ENCODE results near the gene PFDN2.

DNA sequence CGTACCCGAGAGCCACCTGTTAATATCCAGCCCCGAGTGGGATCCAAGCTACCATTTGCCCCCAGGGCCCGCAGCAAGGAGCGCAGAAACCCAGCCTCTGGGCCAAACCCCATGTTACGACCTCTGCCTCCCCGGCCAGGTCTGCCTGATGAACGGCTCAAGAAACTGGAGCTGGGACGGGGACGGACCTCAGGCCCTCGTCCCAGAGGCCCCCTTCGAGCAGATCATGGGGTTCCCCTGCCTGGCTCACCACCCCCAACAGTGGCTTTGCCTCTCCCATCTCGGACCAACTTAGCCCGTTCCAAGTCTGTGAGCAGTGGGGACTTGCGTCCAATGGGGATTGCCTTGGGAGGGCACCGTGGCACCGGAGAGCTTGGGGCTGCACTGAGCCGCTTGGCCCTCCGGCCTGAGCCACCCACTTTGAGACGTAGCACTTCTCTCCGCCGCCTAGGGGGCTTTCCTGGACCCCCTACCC is 42.9 kb upstream of the PFDN2 start:
- TF ChIP-seq, protein P1, sequence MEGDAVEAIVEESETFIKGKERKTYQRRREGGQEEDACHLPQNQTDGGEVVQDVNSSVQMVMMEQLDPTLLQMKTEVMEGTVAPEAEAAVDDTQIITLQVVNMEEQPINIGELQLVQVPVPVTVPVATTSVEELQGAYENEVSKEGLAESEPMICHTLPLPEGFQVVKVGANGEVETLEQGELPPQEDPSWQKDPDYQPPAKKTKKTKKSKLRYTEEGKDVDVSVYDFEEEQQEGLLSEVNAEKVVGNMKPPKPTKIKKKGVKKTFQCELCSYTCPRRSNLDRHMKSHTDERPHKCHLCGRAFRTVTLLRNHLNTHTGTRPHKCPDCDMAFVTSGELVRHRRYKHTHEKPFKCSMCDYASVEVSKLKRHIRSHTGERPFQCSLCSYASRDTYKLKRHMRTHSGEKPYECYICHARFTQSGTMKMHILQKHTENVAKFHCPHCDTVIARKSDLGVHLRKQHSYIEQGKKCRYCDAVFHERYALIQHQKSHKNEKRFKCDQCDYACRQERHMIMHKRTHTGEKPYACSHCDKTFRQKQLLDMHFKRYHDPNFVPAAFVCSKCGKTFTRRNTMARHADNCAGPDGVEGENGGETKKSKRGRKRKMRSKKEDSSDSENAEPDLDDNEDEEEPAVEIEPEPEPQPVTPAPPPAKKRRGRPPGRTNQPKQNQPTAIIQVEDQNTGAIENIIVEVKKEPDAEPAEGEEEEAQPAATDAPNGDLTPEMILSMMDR (IDR thresholded peaks at IDR 0.05): no peak
- TF ChIP-seq POLR2A (IDR thresholded peaks at IDR 0.05): no peak

All from heart left ventricle (tissue), 13 donors.